ENCODE measurements around the gene ANXA4. TPM values are rescaled to one million over a fixed set of nuclear protein-coding genes. Genes with fewer than 3 reads are reported as not detected.
A peak's percentile ranks its signal among the peaks of the same experiment; 100 is the strongest.

ANXA4 gene
- total RNA-seq, 4 donors from 2014 or later: 61.8 to 79.4 (median 73.9) TPM

- H3K27ac ChIP-seq: no peak overlapping the region
- H3K4me1 ChIP-seq: peaks cover 3 to 50% (median 16%) of the 10 kb centered on the region in 4 donors
- 88 to 89% methylated on average over 6 of the region's 6 CpGs for WGBS, 2 donors
- TF ChIP-seq CTCF (IDR thresholded peaks at IDR 0.05): no peak
- no peak for TF ChIP-seq POLR2A (IDR thresholded peaks at IDR 0.05)
- no peak for TF ChIP-seq EP300 (IDR thresholded peaks at IDR 0.05)
- H3K4me3 ChIP-seq: peak overlapping the region in 1 of 4 donors; percentile 88
- H3K9me3 ChIP-seq: no peaks in the 10 kb centered on the region
- no peaks in the 10 kb centered on the region for H3K27me3 ChIP-seq
- H3K36me3 ChIP-seq: no peaks in the 10 kb centered on the region
- no peak for DNase-seq (ENCODE audit: low spot score in 2 of 2)
These were observed 89.5 kb downstream of the ANXA4 start for GRCh38 chr2:69831354-69831905.

- no peaks in the 10 kb centered on the region for H3K27me3 ChIP-seq
- TF ChIP-seq POLR2A (IDR thresholded peaks at IDR 0.05) (no peak), CTCF (IDR thresholded peaks at IDR 0.05) (no peak), EP300 (IDR thresholded peaks at IDR 0.05) (no peak)
- 81 to 92% methylated on average over 3 of the region's 3 CpGs for WGBS, 2 donors
- H3K4me3 ChIP-seq: no peak overlapping the region
- no peaks in the 10 kb centered on the region for H3K9me3 ChIP-seq
- H3K36me3 ChIP-seq: no peaks in the 10 kb centered on the region
- DNase-seq (ENCODE audit: low spot score in 2 of 2): no peak
- no peak overlapping the region for H3K27ac ChIP-seq
- H3K4me1 ChIP-seq: peaks cover 0 to 41% (median 15%) of the 10 kb centered on the region in 4 donors
These were observed 91.8 kb downstream of the ANXA4 start for GRCh38 chr2:69833752-69834151.

GRCh38 chr2:69835666-69836065 is 93.7 kb downstream of the ANXA4 start:
- no peak for TF ChIP-seq POLR2A (IDR thresholded peaks at IDR 0.05)
- no peak for TF ChIP-seq EP300 (IDR thresholded peaks at IDR 0.05)
- TF ChIP-seq CTCF (IDR thresholded peaks at IDR 0.05): no peak
- Histone ChIP-seq H3K9me3 (no peaks in the 10 kb centered on the region), H3K4me3 (no peak overlapping the region), H3K27me3 (no peaks in the 10 kb centered on the region), H3K36me3 (peaks cover 0 to 13% (median 0%) of the 10 kb centered on the region in 3 donors), H3K27ac (no peak overlapping the region), H3K4me1 (peaks cover 0 to 33% (median 12%) of the 10 kb centered on the region in 4 donors)
- WGBS, 2 donors: 72 to 84% methylated on average over 2 of the region's 2 CpGs
- no peak for DNase-seq (ENCODE audit: low spot score in 2 of 2)

GRCh38 chr2:69836316-69836715 is 94.4 kb downstream of the ANXA4 start:
- Histone ChIP-seq H3K36me3 (peaks cover 0 to 18% (median 0%) of the 10 kb centered on the region in 3 donors), H3K4me1 (peaks cover 0 to 26% (median 6%) of the 10 kb centered on the region in 4 donors), H3K27ac (no peak overlapping the region), H3K4me3 (no peak overlapping the region), H3K9me3 (no peaks in the 10 kb centered on the region), H3K27me3 (no peaks in the 10 kb centered on the region)
- TF ChIP-seq CTCF (IDR thresholded peaks at IDR 0.05) (no peak), EP300 (IDR thresholded peaks at IDR 0.05) (no peak), POLR2A (IDR thresholded peaks at IDR 0.05) (no peak)
- DNase-seq (ENCODE audit: low spot score in 2 of 2): no peak
- WGBS, 2 donors: 63 to 71% methylated on average over 5 of the region's 5 CpGs

GRCh38 chr2:69837533-69837932 is 95.6 kb downstream of the ANXA4 start:
- 90 to 93% methylated on average over 2 of the region's 2 CpGs for WGBS, 2 donors
- Histone ChIP-seq H3K4me3 (no peak overlapping the region), H3K36me3 (peaks cover 0 to 22% (median 0%) of the 10 kb centered on the region in 3 donors), H3K9me3 (no peaks in the 10 kb centered on the region), H3K27me3 (no peaks in the 10 kb centered on the region), H3K27ac (no peak overlapping the region), H3K4me1 (peaks cover 0 to 14% (median 0%) of the 10 kb centered on the region in 4 donors)
- no peak for DNase-seq (ENCODE audit: low spot score in 2 of 2)
- TF ChIP-seq EP300 (IDR thresholded peaks at IDR 0.05) (no peak), CTCF (IDR thresholded peaks at IDR 0.05) (no peak), POLR2A (IDR thresholded peaks at IDR 0.05) (no peak)

All from tibial nerve (tissue), 4 donors.